Limb (tissue), 2 donors: ENCODE data around the gene RAB11FIP2.

ENCODE experiments used
- DNase-seq, 2 donors: peaks; one replicate each; pipeline ENCODE4 v3.0.0-alpha.2; 2016; ENCODE audit errors: extremely low spot score in 2 of 2

RAB11FIP2 gene

GRCh38 chr10:118035354-118036005 lies 11.3 kb downstream of the RAB11FIP2 start:
- no peak for DNase-seq

GRCh38 chr10:118034791-118035261 lies 11.9 kb downstream of the RAB11FIP2 start:
- DNase-seq: no peak

DNA sequence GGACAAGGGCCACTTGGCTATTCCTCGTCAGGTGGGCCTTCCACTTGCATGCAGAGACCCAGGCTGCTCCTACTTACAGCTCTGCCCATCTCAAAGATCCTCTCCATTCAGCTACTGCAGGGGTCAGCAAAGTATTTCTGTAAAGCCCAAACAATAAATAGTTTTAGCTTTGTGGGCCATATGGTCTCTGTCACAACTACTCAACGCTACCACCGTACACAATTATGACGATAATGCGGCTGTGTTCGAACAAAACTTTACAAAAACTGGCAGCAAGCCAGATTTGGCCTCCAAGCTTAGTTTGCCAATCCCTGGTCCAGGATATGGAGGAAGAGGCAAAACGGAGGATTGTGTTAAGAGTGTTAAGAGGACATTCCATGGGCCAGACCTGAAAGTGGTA lies 12.8 kb downstream of the RAB11FIP2 start:
- no peak for DNase-seq

- DNase-seq: no peak
Observed at GRCh38 chr10:118032564-118032963, 14.2 kb downstream of the RAB11FIP2 start.

- DNase-seq: no peak
Observed at GRCh38 chr10:118031351-118032075, 15.2 kb downstream of the RAB11FIP2 start.

- DNase-seq: no peak
Observed at GRCh38 chr10:118028619-118029018, 18.1 kb downstream of the RAB11FIP2 start.

GRCh38 chr10:118027397-118027796 lies 19.3 kb downstream of the RAB11FIP2 start:
- no peak for DNase-seq

DNA sequence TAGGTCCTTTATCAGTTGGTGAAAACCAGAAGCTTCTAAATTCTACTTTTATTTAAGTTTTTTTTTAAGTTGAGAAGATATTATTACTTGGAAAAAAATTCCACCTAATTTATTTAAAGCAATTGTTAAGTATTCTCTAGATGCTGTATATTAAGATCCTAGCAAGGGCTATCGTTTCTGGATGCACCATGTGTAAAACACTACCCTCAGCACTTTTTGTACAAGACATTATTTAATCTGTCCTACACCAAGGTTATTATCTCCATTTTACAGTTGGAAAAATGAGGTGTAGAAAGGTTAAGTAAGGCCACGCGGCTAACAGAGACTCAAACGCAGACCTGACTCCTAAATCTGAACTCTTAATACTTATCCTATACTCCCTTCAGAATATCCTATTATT lies 19.8 kb downstream of the RAB11FIP2 start:
- DNase-seq: no peak

DNA sequence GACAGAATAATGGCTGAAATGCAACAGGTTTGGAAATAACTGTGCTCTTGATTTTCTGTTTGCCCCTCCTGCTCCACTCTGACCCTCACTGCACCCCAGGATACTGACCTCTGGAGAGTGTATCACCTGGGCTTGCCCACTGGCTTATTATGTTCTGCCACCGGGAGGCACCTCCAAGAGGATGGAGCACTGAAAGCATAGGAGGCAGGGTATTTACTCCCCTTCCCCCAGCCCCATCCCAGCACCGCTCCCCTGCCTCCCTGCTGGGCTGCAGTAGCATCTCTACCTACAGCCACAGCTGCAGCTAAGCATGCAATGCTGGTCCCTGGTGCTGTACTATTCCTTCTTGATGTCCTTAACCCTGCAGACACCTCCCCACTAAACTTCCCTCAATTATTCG lies 26.4 kb downstream of the RAB11FIP2 start:
- no peak for DNase-seq

- no peak for DNase-seq
Observed at GRCh38 chr10:118017850-118018249, 28.9 kb downstream of the RAB11FIP2 start.

DNA sequence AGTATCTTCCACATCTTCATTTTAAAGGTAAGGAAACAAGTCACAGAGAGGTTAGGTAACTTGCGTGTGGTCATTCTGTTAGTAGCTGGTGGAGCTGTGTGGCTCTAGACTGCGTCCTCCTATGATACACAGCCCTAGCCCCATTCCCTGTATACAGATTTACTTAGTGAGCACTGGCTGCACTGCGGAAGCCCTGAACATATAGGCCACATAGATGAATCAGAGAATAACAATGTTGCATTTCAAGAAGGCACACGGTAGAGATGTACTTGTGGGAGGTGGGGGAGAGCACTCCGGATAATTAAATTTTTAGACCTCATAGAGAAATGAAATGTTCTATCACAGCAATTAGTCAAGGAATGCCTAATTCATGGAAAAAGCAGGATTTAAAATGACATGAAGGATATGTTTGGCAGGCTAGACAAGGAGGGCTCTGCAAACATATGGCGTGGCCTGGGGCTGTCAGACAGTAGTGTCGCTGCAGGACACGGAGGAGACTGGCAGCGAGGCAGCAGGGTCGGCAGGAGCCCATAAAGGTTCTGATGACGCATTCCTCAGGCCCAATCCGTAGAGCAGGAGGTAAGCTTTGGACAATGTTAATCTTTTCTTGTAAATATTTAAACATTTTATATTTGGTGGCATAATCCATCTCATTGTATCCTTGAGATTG lies 29.5 kb downstream of the RAB11FIP2 start:
- DNase-seq: no peak

GRCh38 chr10:118012952-118013525 lies 33.7 kb downstream of the RAB11FIP2 start:
- DNase-seq: no peak

DNA sequence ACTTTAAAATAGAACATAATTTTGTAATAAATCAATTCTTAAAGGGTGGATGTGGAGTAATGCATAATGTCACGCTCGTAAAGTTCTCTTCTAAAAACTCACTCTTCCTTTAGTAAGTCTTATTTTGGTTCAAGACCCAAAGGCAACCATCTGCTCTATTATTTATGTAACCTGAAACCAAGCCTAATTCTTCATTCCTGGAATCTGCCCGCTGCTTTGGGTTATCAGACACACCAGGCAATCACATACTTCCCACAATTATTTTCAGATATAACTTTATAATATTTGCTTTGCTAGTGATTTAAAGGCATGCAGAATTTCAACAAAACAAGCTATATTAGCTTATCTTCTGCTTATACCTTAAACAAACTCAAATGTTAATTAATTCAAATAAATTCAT lies 39.0 kb downstream of the RAB11FIP2 start:
- peak in 1 of 2 donors; percentile 10 for DNase-seq

GRCh38 chr10:118003126-118003525 lies 43.6 kb downstream of the RAB11FIP2 start:
- no peak for DNase-seq

- DNase-seq: no peak
Observed at GRCh38 chr10:118002581-118002980, 44.2 kb downstream of the RAB11FIP2 start.

DNA sequence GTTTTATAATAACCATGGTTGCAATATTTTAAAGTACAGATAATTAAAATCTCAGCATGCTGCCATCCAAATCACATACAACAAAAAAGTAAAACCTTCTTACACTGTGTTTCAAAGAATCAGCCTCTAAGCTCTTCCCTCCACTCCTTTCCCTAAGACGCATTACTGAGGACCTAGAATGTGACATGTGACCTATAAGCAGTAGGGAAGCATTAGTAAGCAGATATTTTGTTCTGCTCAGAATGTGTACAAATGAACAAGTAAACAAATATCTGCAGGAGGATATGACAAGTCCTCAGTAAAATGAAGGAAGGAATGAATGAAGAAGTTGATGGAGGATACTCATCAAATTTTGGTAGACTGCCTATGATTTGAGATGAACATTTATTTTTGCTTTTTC lies 49.1 kb downstream of the RAB11FIP2 start:
- DNase-seq: no peak

GRCh38 chr10:117996709-117997108 lies 50.0 kb downstream of the RAB11FIP2 start:
- no peak for DNase-seq

GRCh38 chr10:117994771-117995170 lies 52.0 kb downstream of the RAB11FIP2 start:
- no peak for DNase-seq

DNA sequence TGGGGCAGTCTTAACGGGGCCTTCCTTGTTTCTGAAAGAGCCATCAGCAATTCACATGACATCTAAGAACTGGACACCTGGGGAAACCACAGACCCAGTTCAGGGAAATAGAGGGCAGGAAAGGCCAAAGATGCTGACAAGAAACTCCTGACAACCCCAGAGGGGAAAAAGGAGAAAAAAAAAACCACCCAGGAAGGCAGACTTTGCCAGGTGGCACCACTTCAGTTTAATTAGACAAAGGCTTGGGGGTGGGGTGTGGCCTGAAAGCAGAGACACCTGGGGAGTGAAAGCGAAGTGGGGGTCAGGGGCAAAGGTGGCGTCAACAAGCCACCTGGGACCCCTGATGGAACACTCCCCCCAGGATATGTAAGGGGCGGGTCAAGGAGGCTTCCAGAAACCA lies 53.6 kb downstream of the RAB11FIP2 start:
- DNase-seq: no peak

DNA sequence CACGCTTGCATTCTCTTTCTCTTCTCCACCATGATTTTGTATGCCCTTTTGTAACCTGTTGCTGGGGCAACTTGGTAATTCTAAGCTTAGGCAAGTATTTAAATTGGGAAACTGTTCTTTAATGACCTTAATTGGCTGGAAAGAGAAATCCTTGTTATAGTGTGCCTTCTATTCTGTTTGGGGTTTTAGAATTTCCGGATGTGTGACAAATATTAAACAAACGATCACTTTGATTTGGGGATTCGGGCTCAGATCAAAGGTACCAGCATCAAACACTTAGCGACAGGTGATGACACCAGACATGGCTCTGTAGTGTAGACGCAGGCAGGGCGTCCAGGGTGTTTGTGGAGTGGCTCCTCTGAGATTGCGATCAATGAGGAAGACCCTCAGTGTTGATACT lies 55.0 kb downstream of the RAB11FIP2 start:
- DNase-seq: no peak

DNA sequence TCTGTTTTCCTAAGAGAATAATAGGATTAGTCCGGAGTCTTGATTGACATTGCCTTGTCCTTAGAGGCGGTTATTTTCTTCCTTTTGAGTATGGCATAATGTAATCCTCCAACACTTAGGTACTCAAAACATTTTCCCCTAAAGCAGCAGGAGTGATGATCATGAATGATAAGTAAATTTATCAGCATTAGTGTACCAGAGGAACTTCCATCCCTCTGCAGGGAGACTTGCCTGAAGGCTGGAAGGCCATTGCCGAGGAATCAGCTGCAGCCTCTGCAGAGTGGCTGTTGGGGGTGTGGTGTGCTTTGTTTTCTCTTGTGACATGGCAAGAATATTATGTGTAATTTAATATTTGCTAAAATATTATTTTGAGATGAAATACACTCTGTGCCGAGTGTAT lies 56.8 kb downstream of the RAB11FIP2 start:
- DNase-seq: no peak

DNA sequence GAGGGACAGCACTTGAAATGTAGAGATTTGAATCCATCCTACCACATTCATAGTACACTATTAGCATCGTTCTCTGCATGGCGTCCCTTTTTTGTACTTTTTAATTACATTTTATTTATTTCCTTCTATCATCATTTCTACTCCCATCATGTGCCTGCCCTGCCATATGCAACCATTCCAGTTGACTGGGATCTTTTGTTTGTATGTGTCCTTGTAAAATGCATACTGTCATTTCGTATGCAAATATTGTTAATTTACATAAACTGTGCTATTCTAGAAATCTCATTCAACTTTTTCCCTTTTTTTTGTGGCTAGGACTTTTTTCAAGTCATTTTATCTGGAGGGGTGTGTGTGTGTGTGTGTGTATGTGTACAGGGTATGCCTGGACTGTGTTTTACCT lies 57.9 kb downstream of the RAB11FIP2 start:
- DNase-seq: no peak
